A172 (cell line): ENCODE data around the gene UBE2N. TPM values are rescaled to one million over a fixed set of nuclear protein-coding genes. Genes with fewer than 3 reads are reported as not detected.

Experiments used
- DNase-seq: peaks from one replicate; pipeline ENCODE4 v3.0.0-alpha.2; 2015; ENCODE audit warnings: low spot score
- total RNA-seq: library from RNA; depleted of rRNA; stranded (reverse); fragments of >200 nt; shearing (Covaris generic); gene quantifications from 2 replicates; pipeline ENCODE4 v1.2.3, GENCODE V29; 2014; rRNA removed

The UBE2N gene
- total RNA-seq, 1 experiment from 2014 or later: 89.7 TPM

DNA sequence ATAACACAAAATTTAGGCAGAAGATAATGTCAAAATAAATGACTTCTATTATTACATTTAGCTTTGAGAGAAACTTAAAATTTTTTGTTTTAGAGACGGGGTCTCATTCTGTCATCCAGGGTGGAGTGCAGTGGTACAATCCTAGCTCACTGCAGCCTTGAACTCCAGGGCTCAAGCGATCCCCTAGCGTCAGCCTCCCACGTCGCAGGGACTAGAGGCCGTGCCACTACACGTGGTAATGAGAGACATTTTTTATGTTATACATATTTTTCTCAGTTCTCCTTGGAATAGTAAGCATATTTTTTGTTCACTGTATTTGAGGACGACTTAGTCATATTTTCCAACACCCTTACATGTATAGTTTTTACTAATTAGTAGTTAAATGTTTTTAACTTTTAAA lies 85.5 kb downstream of the UBE2N start:
- no peak for DNase-seq

Other genes with a start within 250 kb of the UBE2N start
- gene NUDT4, start 64.0 kb downstream of the UBE2N start, total RNA-seq: 25.6 and 26.3 TPM in 2 replicates
- gene MRPL42, start 25.6 kb upstream of the UBE2N start, total RNA-seq: 148 and 172 TPM in 2 replicates
- gene SOCS2, start 130.7 kb upstream of the UBE2N start, total RNA-seq: 83.8 and 98.4 TPM in 2 replicates
- gene CRADD, start 235.4 kb upstream of the UBE2N start, total RNA-seq: 28.8 and 39.0 TPM in 2 replicates